ENCODE data around the gene SPPL3. TPM values are rescaled to one million over a fixed set of nuclear protein-coding genes. Genes with fewer than 3 reads are reported as not detected.

Gene SPPL3, protein sequence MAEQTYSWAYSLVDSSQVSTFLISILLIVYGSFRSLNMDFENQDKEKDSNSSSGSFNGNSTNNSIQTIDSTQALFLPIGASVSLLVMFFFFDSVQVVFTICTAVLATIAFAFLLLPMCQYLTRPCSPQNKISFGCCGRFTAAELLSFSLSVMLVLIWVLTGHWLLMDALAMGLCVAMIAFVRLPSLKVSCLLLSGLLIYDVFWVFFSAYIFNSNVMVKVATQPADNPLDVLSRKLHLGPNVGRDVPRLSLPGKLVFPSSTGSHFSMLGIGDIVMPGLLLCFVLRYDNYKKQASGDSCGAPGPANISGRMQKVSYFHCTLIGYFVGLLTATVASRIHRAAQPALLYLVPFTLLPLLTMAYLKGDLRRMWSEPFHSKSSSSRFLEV
- total RNA-seq, result 4.4 and 7.6 TPM in 2 replicates

DNA sequence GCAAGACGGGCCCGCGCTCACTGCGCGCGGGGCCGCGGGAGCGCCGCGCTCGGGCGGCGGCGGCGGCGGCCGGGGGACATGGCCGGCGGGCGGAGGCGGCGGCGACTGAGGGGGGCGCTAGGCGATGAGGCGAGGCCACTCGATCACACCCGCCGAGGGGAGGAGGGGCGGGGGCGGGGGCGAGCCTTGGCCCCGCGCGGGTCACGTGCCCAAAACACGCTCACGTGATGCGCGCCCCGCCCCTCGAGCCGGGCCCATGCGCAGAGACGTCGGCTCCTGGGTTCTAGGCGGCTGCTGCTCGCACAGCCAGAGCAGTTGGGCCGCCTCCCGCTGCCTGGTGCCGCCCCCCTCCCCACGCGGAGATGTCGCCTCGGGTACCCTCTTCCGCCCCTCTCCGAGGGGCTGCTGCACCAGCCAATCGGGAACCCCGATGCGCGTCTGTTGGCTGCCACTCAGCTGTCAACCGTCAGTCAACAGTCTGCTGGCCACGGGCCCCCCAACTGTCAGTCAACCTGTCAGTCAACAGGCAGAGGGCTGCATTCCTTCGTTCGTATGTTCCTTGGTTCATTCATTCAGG, at the start of gene SPPL3:
SPPL3 (minus strand) TSS at position 162 of the 577 bp plus-strand sequence. CDS start 491 bp downstream, outside the sequence.

DNA sequence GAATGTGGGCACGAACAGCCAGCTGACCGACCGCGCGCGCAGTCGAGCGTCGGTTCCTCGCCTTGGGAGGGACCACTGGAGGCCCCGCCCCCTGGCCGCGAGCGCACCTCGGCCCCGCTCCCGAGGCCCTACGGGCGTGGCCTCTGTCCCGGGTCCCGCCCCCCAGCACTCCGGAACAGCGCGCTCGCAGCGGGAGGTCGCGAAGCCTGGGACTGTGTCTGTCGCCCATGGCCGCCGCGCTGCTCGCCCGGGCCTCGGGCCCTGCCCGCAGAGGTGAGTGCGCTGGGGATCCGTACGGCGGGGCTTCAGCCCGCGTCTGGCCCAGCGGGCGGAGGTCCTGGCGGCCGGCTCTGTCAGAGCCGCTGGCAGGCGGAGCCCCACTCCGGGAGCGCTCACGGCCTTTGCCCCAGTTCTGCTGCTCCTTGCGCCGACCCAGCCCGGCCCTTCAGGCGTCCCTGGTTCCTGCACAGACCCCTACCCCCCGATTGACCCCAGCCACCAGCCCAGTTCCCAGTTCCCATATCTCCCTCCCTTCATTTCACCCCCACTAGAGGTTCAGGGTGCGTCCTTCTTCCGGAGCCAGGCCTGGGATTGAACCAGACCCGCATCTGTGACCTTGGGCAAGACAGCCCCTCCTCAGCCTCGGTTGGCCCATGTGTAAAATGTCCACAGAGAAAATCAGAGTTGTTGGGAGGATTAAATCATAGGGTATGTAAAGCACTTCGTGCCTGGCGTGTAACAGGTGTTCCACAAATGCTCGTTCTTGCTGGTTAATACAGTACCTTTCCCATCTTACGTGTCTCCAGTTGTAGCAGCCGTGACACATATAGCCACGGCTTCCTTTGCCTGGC, 178.3 kb downstream of the SPPL3 start, which contains the start of gene ACADS:
ACADS (plus strand) TSS at position 168 of the 851 bp plus-strand sequence; CDS start at position 228, 60 bp downstream.

Other genes starting within 250 kb of the SPPL3 start
- gene MLEC, start 217.2 kb downstream of the SPPL3 start, total RNA-seq, result 69.6 and 95.5 TPM in 2 replicates
- 22.3 and 24.8 TPM in 2 replicates for gene UNC119B, start 193.9 kb downstream of the SPPL3 start, total RNA-seq
- gene ACADS, start 178.5 kb downstream of the SPPL3 start, total RNA-seq, result 8.2 and 10.4 TPM in 2 replicates
- not detected in 2 replicates for gene HNF1A, start 74.2 kb upstream of the SPPL3 start, total RNA-seq
- gene C12orf43, start 112.1 kb upstream of the SPPL3 start, total RNA-seq, result 18.8 and 18.9 TPM in 2 replicates
- 0.19 and 0.36 TPM in 2 replicates for gene OASL, start 134.9 kb upstream of the SPPL3 start, total RNA-seq
- gene P2RX7, start 228.5 kb upstream of the SPPL3 start, total RNA-seq, result 0.72 and 0.75 TPM in 2 replicates